CD4-positive, alpha-beta T cell (primary cell): ENCODE data around the gene QSOX1. TPM values are rescaled to one million over a fixed set of nuclear protein-coding genes. Genes with fewer than 3 reads are reported as not detected.

Source experiments
- ATAC-seq: fragments of 200-7000 bp; cut with Tn5 transposase; one replicate; pipeline ENCODE4 v1.10.0; 2022; ENCODE audit warnings: mild to moderate bottlenecking; ENCODE audit not compliant: poor library complexity
- CTCF ChIA-PET: fragments of 350-600 bp; sonication (Branson Sonifier 250); formaldehyde crosslinking; loops from one replicate; lab custom pipeline; 2021; ENCODE audit warnings: antibody characterized with exemption, inconsistent platforms; lab: Charles Lee
- POLR2A ChIA-PET: fragments of 350-600 bp; sonication (Branson Sonifier 250); formaldehyde crosslinking; loops from one replicate; lab custom pipeline; 2021; ENCODE audit warnings: antibody characterized with exemption, inconsistent platforms; lab: Charles Lee
- DNase-seq, 14 experiments: peaks; one replicate each; pipeline ENCODE4 v3.0.0-alpha.2; 2013 to 2020; ENCODE audit warnings: mixed read lengths in 2 of 14
- H3K27ac ChIP-seq, 2 donors: one replicate each; pipeline versions ENCODE4 v1.5.1 to v1.7.0; 2013; ENCODE audit warnings: low read length in 2 of 2, low read depth in 1 of 2, mild to moderate bottlenecking in 1 of 2
- H3K27me3 ChIP-seq, 2 experiments: 1 replicate in 1 of 2; 2 replicates in 1 of 2; pipeline versions ENCODE4 v1.6.1 to v1.7.0; 2013; ENCODE audit warnings: low read length in 2 of 2, control low read depth in 1 of 2, mild to moderate bottlenecking in 1 of 2, moderate library complexity in 1 of 2; ENCODE audit not compliant: insufficient read depth in 2 of 2, control insufficient read depth in 1 of 2
- H3K36me3 ChIP-seq: one replicate; pipeline ENCODE4 v1.6.1; 2013; ENCODE audit warnings: low read length, control low read depth; ENCODE audit not compliant: insufficient read depth
- H3K4me1 ChIP-seq: one replicate; pipeline ENCODE4 v1.6.1; 2013; ENCODE audit warnings: low read length, control low read depth; ENCODE audit not compliant: insufficient read depth
- H3K4me3 ChIP-seq: one replicate; pipeline ENCODE4 v1.5.1; 2013; ENCODE audit warnings: mild to moderate bottlenecking, low read length, moderate library complexity
- H3K9me3 ChIP-seq, 2 experiments: 1 replicate in 1 of 2; 2 replicates in 1 of 2; pipeline versions ENCODE4 v1.6.1 to v1.7.0; 2013; ENCODE audit warnings: low read length in 2 of 2, mild to moderate bottlenecking in 2 of 2, control low read depth in 1 of 2, moderate library complexity in 1 of 2; ENCODE audit not compliant: control insufficient read depth in 1 of 2, insufficient read depth in 1 of 2
- H3K27ac Mint-ChIP-seq: one replicate; pipeline ENCODE4 v1.8.0; 2020; ENCODE audit warnings: mixed read lengths
- H3K27me3 Mint-ChIP-seq: one replicate; pipeline ENCODE4 v1.8.0; 2021; ENCODE audit warnings: mixed read lengths
- H3K36me3 Mint-ChIP-seq: one replicate; pipeline ENCODE4 v1.8.0; 2021; ENCODE audit warnings: low read depth, mixed read lengths
- H3K4me1 Mint-ChIP-seq: one replicate; pipeline ENCODE4 v1.8.0; 2021; ENCODE audit warnings: low read depth, mixed read lengths
- H3K4me3 Mint-ChIP-seq: one replicate; pipeline ENCODE4 v1.8.0; 2020; ENCODE audit warnings: mild to moderate bottlenecking, mixed read lengths
- H3K9me3 Mint-ChIP-seq: one replicate; pipeline ENCODE4 v1.8.0; 2020; ENCODE audit warnings: mixed read lengths
- CTCF ChIP-seq: fragments of 200-600 bp; IDR thresholded peaks from one replicate; pipeline ENCODE4 v1.8.0; 2022; ENCODE audit warnings: antibody characterized with exemption, mild to moderate bottlenecking
- intact Hi-C, 2 experiments: fragments of 100-400 bp; cut with DNase I in 1 of 2; cut with micrococcal nuclease in 1 of 2; formaldehyde crosslinking; loops; one replicate each; pipeline versions ENCODE4 v1.15.1 to v1.9.0; 2023 to 2025; cut with DNase I, micrococcal nuclease
- total RNA-seq, 174 experiments: library from RNA in 2 of 174; stranded (reverse) in 2 of 174; gene quantifications; one replicate each; pipeline ENCODE4 v1.2.3 and lab custom pipeline; 2021 to 2026

QSOX1 gene
- total RNA-seq, 2 experiments from 2014 or later, result 13.7 to 14.3 TPM

GRCh38 chr1:180165509-180166435, 11.1 kb downstream of the QSOX1 start:
- ChIA-PET CTCF (interaction anchor here (1.3 kb wide), 1 partner anchor 13 kb away, joined by 3 read pairs; no protein-coding TSS in a partner anchor), POLR2A (no interaction called here)
- peaks cover 11% of the 10 kb centered on the region for H3K36me3 Mint-ChIP-seq
- no peak for TF ChIP-seq CTCF
- Histone ChIP-seq H3K27me3 (no peaks in the 10 kb centered on the region), H3K27ac (no peak overlapping the region), H3K36me3 (peaks cover 22% of the 10 kb centered on the region), H3K4me1 (no peaks in the 10 kb centered on the region), H3K9me3 (no peaks in the 10 kb centered on the region), H3K4me3 (no peak overlapping the region)
- peaks cover 4% of the 10 kb centered on the region for H3K4me1 Mint-ChIP-seq
- intact Hi-C loops, result no loop called here
- H3K27me3 Mint-ChIP-seq, result no peaks in the 10 kb centered on the region
- ATAC-seq, result no peak
- H3K27ac Mint-ChIP-seq, result no peak overlapping the region
- H3K9me3 Mint-ChIP-seq, result no peaks in the 10 kb centered on the region
- no peak overlapping the region for H3K4me3 Mint-ChIP-seq
- no peak for DNase-seq

GRCh38 chr1:180166436-180166800, 11.7 kb downstream of the QSOX1 start:
- ChIA-PET POLR2A (no interaction called here), CTCF (interaction anchor here (1.3 kb wide), 1 partner anchor 12 kb away, joined by 3 read pairs; no protein-coding TSS in a partner anchor)
- ATAC-seq (no peak), DNase-seq (no peak)
- Mint-ChIP-seq H3K4me1 (peaks cover 4% of the 10 kb centered on the region), H3K27me3 (no peaks in the 10 kb centered on the region), H3K27ac (no peak overlapping the region), H3K36me3 (peaks cover 11% of the 10 kb centered on the region), H3K9me3 (no peaks in the 10 kb centered on the region), H3K4me3 (no peak overlapping the region)
- Histone ChIP-seq H3K4me3 (no peak overlapping the region), H3K4me1 (no peaks in the 10 kb centered on the region), H3K36me3 (peaks cover 22% of the 10 kb centered on the region), H3K27me3 (no peaks in the 10 kb centered on the region), H3K27ac (no peak overlapping the region), H3K9me3 (no peaks in the 10 kb centered on the region)
- intact Hi-C loops, result no loop called here
- no peak for TF ChIP-seq CTCF

GRCh38 chr1:180167021-180167701, 12.5 kb downstream of the QSOX1 start:
- ChIA-PET POLR2A (no interaction called here), CTCF (interaction anchor here (4.1 kb wide), 1 partner anchor 12 kb away, joined by 17 read pairs; no protein-coding TSS in a partner anchor)
- ATAC-seq (no peak), DNase-seq (no peak)
- Mint-ChIP-seq H3K4me3 (no peak overlapping the region), H3K27me3 (no peaks in the 10 kb centered on the region), H3K36me3 (peaks cover 11% of the 10 kb centered on the region), H3K27ac (no peak overlapping the region), H3K9me3 (no peaks in the 10 kb centered on the region), H3K4me1 (peaks cover 4% of the 10 kb centered on the region)
- intact Hi-C loops, result no loop called here
- Histone ChIP-seq H3K9me3 (no peaks in the 10 kb centered on the region), H3K27ac (no peak overlapping the region), H3K4me3 (no peak overlapping the region), H3K36me3 (peaks cover 22% of the 10 kb centered on the region), H3K27me3 (no peaks in the 10 kb centered on the region), H3K4me1 (no peaks in the 10 kb centered on the region)
- no peak for TF ChIP-seq CTCF
